T-helper 1 cell treated with Interleukin-12 subunit alpha and Interleukin-12 subunit beta and Interleukin-4 antibody, amounts not matched to agents 30 μg/mL and 1 μg/mL, for 36 hours (primary cell): Measurements from ENCODE around the gene NDC80.
A peak's percentile ranks its signal among the peaks of the same experiment; 100 is the strongest.

Source experiments
- H3K27ac Mint-ChIP-seq: one replicate; pipeline ENCODE4 v1.8.0; 2021; ENCODE audit warnings: mild to moderate bottlenecking, mixed read lengths
- H3K27me3 Mint-ChIP-seq: one replicate; pipeline ENCODE4 v1.8.0; 2021; ENCODE audit warnings: low read depth, mixed read lengths
- H3K36me3 Mint-ChIP-seq: one replicate; pipeline ENCODE4 v1.8.0; 2021; ENCODE audit warnings: low read depth, mixed read lengths
- H3K4me1 Mint-ChIP-seq: one replicate; pipeline ENCODE4 v1.8.0; 2021; ENCODE audit warnings: low read depth, mixed read lengths
- H3K4me3 Mint-ChIP-seq: one replicate; pipeline ENCODE4 v1.8.0; 2021; ENCODE audit warnings: mild to moderate bottlenecking, moderate library complexity, mixed read lengths
- H3K9me3 Mint-ChIP-seq: one replicate; pipeline ENCODE4 v1.8.0; 2021; ENCODE audit warnings: mixed read lengths

Gene NDC80

DNA sequence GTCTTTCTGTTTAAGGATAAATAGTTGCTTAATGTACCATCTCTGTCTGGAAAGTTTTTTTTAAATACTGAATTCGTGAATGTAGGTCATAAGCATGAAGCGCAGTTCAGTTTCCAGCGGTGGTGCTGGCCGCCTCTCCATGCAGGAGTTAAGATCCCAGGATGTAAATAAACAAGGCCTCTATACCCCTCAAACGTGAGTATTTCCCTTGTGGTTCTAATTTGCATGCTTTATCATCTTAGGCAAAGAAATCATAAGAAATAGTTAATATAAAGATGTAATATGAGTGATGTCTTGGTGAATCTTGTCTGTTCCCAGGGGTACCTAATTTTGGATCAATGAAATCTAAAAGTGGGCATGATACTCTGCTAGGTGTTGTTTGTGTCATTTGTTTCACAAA is 1.5 kb downstream of the NDC80 start:
- peaks cover 46% of the 10 kb centered on the region for H3K4me1 Mint-ChIP-seq
- H3K27me3 Mint-ChIP-seq, result no peaks in the 10 kb centered on the region
- peak overlapping the region; percentile 98 for H3K27ac Mint-ChIP-seq
- peaks cover 24% of the 10 kb centered on the region for H3K36me3 Mint-ChIP-seq
- peak overlapping the region; percentile 99 for H3K4me3 Mint-ChIP-seq
- no peaks in the 10 kb centered on the region for H3K9me3 Mint-ChIP-seq

DNA sequence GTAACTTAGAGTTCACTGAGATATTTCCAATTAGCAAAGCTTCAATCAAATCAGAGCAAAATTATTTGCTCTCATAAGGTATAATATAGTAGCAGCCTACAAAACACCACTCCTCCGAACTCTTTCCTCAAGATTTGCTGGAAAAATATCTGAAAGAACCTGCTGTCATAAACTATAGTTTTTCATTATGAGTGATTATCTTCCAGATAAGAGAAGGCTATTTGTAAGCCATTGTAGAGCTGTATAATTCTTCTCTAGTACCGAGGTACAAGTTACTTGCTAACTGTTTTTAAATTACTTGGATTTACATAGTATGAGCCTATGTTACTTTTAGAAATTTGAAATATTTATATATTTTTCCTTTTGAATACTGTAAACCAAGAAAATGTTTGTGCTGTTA is 2.1 kb downstream of the NDC80 start:
- Mint-ChIP-seq H3K27ac (peak overlapping the region; percentile 98), H3K4me1 (peaks cover 49% of the 10 kb centered on the region), H3K36me3 (peaks cover 29% of the 10 kb centered on the region), H3K9me3 (no peaks in the 10 kb centered on the region), H3K4me3 (peak overlapping the region; percentile 99), H3K27me3 (no peaks in the 10 kb centered on the region)

DNA sequence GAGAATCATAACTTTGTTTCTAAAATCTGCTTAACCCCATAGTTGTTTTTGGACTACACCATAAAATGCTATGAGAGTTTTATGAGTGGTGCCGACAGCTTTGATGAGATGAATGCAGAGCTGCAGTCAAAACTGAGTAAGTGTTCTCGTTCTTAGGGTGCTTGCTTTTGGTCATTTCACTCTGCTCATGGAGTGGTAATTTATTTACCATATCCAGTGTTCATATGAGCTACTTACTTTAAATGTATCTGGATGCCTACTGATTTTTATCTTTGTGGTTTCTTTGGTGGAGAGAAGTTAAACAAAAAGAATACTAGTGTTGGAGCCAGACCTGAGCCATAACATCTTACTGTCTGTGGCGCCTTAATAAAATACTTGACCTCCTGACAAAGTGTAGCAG is 16.4 kb downstream of the NDC80 start:
- Mint-ChIP-seq H3K4me1 (peaks cover 37% of the 10 kb centered on the region), H3K4me3 (no peak overlapping the region), H3K27me3 (no peaks in the 10 kb centered on the region), H3K9me3 (no peaks in the 10 kb centered on the region), H3K27ac (peak overlapping the region; percentile 76), H3K36me3 (peaks cover 40% of the 10 kb centered on the region)

DNA sequence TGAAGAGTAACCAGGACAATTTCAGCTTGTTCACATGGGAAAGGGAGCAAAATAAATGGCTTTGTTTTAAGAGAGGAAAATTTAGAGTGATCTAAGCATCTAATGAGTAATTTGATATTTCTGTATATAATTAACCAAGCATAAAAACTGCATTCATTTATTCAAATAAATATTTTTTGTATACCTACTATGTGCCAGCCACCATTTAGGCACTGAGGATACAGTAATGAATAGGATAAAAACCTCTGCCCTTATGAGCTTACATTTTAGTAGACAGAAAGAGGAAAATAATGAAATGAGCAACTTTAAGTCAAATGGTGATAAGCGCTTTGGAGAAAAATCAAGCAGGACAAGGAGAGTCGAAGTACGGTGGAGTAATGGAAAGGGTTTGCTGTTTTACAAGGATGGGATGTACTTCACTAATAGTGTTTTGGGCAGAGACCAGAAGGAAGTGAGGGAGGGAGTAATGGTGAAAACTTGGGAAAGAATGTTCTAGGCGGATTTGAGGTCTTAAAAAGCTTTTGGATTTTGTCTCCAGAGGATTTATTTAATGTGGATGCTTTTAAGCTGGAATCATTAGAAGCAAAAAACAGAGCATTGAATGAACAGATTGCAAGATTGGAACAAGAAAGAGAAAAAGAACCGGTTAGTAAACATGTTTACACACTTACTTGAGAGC is 17.4 kb downstream of the NDC80 start:
- Mint-ChIP-seq H3K4me1 (peaks cover 36% of the 10 kb centered on the region), H3K27ac (peak overlapping the region; percentile 88), H3K36me3 (peaks cover 42% of the 10 kb centered on the region), H3K4me3 (peak overlapping the region; percentile 61), H3K9me3 (no peaks in the 10 kb centered on the region), H3K27me3 (no peaks in the 10 kb centered on the region)

DNA sequence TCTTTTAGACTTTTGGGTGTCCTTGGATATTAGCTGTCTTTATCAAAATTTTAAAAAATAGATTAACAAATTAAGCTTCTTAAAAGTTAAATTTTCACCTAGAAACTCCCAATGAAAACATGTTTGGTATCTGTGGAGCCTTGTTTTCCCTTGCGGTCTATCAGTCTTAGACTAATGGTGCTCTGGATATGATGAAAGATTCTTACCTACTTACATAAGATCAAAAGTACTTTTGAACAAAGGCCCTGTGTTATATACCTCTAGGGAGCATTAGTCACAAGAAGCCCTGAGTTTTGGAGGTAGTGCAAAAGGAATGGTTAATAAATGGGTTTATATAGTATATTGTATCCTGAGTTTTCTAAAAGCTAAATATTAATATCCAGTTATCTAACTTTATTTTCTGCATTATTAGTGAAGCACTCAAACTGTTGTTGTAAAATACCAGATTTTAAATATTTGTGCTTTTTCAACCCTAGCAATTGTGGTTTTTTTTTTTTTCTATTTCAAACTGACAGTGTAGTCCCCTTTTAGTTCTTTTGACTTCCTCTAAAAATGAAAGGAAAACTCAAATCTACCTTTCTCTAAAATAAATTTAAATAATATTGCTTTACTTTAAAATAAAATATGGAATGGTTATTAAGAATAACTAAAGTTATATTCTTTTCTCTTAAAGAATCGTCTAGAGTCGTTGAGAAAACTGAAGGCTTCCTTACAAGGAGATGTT is 18.1 kb downstream of the NDC80 start:
- H3K4me3 Mint-ChIP-seq, result peak overlapping the region; percentile 48

DNA sequence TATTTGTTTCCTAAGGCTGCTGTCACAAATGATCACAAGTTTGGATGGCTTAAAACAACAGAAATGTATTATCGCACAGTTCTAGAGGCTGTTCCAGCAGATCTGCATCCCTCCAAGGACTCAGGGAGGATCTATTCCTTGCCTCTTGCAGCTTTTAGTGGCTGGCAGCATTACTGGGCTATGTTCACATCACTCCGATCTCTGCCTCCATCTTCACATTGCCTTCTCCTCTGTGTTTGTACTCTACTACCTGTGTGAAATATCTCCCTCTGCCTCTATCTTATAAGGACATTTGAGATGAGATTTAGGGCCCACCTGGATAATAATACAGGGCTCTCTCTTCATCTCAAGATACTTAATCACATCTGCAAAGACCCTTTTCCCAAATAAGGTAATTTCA is 18.9 kb downstream of the NDC80 start:
- H3K9me3 Mint-ChIP-seq, result no peaks in the 10 kb centered on the region
- H3K27me3 Mint-ChIP-seq, result no peaks in the 10 kb centered on the region
- H3K27ac Mint-ChIP-seq, result peak overlapping the region; percentile 95
- H3K4me3 Mint-ChIP-seq, result peak overlapping the region; percentile 76
- H3K4me1 Mint-ChIP-seq, result peaks cover 46% of the 10 kb centered on the region
- H3K36me3 Mint-ChIP-seq, result peaks cover 38% of the 10 kb centered on the region

More for the DNA sequence above, 18.1 kb downstream of the NDC80 start:
- Mint-ChIP-seq H3K27me3 (no peaks in the 10 kb centered on the region), H3K4me1 (peaks cover 41% of the 10 kb centered on the region), H3K27ac (peak overlapping the region; percentile 95), H3K36me3 (peaks cover 42% of the 10 kb centered on the region), H3K9me3 (no peaks in the 10 kb centered on the region)

DNA sequence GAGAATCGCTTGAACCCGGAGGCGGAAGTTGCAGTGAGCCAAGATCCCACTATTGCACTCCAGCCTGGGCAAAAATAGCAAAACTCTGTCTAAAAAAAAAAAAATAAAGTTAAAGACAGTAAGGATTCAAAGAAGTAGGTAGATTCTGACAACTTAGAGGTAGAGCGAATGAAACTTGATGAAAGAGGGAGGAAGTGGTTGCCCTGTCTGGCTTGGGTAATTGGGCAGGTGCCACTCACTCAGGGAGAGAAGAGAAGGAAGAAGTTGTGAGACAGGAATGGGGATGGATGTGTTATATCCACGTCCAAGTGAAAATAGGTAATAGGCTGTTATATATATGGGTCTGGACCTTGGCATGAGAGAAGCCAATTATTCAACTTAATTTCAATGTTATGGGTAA is 26.3 kb downstream of the NDC80 start:
- no peaks in the 10 kb centered on the region for H3K27me3 Mint-ChIP-seq
- H3K9me3 Mint-ChIP-seq, result peaks cover 4% of the 10 kb centered on the region
- no peak overlapping the region for H3K27ac Mint-ChIP-seq
- peak overlapping the region; percentile 8 for H3K4me3 Mint-ChIP-seq
- H3K4me1 Mint-ChIP-seq, result peaks cover 32% of the 10 kb centered on the region
- H3K36me3 Mint-ChIP-seq, result peaks cover 37% of the 10 kb centered on the region

DNA sequence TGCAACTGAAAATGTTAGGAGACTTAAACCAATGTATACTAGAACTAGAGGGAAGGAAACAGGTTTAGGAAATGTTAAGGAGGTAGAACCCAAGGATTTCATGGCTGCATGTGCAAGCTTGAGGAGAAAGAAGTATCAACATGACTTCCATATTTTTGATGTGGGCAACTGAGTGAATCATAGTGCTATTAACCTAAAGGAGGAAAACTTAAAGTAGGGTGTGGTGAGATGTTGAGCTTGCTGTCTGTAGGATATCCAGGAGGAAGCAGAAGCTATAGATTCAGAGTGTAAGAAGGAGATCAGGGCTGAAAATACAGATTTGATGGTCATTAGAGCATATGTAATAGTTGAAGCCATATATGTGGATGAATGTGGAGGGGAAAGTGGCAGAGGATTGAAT is 31.5 kb downstream of the NDC80 start:
- peak overlapping the region; percentile 49 for H3K27ac Mint-ChIP-seq
- peaks cover 36% of the 10 kb centered on the region for H3K4me1 Mint-ChIP-seq
- H3K9me3 Mint-ChIP-seq, result no peaks in the 10 kb centered on the region
- peaks cover 20% of the 10 kb centered on the region for H3K36me3 Mint-ChIP-seq
- no peaks in the 10 kb centered on the region for H3K27me3 Mint-ChIP-seq
- no peak overlapping the region for H3K4me3 Mint-ChIP-seq

DNA sequence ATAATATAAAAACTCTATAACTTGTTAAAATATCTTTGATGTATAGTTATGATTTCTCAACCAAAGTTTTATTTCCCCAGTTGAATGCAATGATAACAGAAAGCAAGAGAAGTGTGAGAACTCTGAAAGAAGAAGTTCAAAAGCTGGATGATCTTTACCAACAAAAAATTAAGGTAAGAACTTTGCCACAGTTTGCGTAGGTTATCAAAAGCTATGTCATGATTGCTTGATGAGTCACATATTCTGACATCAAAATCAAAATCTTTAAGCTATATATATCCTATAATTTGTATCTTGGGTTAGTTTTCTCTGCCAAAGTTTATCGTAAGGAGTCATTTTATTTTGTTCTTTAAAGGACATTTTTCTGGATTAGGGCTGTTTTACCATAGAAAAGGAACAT is 35.0 kb downstream of the NDC80 start:
- H3K27ac Mint-ChIP-seq, result peak overlapping the region; percentile 82
- H3K36me3 Mint-ChIP-seq, result peaks cover 27% of the 10 kb centered on the region
- H3K9me3 Mint-ChIP-seq, result no peaks in the 10 kb centered on the region
- peak overlapping the region; percentile 54 for H3K4me3 Mint-ChIP-seq
- no peaks in the 10 kb centered on the region for H3K27me3 Mint-ChIP-seq
- H3K4me1 Mint-ChIP-seq, result peaks cover 47% of the 10 kb centered on the region

DNA sequence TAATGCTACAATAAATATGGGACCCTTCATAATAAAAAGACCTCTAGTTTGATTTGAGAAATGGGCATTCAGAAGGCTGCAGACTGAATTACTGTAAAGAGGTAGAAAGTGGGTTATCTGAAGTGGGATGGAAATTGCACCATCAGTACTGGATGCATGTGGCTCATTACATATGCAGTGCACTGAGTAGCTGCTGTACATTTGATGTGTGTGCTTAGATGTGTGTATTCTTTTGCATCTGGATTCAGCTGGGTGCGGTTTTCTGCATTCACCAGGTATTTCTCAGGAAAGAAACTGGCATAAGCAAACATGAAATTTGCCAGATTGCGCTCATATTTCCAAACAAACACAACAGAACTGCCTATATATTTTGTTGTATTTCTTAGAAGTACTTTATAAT is 38.2 kb downstream of the NDC80 start:
- H3K36me3 Mint-ChIP-seq, result peaks cover 35% of the 10 kb centered on the region
- H3K4me3 Mint-ChIP-seq, result no peak overlapping the region
- no peaks in the 10 kb centered on the region for H3K9me3 Mint-ChIP-seq
- peak overlapping the region; percentile 18 for H3K27ac Mint-ChIP-seq
- H3K4me1 Mint-ChIP-seq, result peaks cover 39% of the 10 kb centered on the region
- H3K27me3 Mint-ChIP-seq, result no peaks in the 10 kb centered on the region

DNA sequence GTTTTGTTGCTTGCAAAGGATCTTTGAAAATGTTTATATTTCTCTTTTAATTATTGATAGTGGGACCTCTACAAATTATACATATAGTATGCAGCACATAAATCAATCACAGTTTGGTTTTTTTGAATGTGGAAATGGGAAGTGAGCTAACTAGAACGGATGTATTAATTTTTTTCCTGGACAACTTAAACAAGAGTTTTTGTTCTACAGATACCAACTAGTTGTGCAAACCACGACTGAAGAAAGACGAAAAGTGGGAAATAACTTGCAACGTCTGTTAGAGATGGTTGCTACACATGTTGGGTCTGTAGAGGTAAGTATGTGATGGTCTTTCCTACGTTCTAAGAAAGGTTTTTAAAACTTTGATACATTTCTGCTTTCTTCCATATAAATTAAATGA is 39.2 kb downstream of the NDC80 start:
- H3K27ac Mint-ChIP-seq, result no peak overlapping the region
- no peaks in the 10 kb centered on the region for H3K27me3 Mint-ChIP-seq
- H3K4me3 Mint-ChIP-seq, result no peak overlapping the region
- H3K4me1 Mint-ChIP-seq, result peaks cover 30% of the 10 kb centered on the region
- H3K9me3 Mint-ChIP-seq, result no peaks in the 10 kb centered on the region
- peaks cover 44% of the 10 kb centered on the region for H3K36me3 Mint-ChIP-seq

DNA sequence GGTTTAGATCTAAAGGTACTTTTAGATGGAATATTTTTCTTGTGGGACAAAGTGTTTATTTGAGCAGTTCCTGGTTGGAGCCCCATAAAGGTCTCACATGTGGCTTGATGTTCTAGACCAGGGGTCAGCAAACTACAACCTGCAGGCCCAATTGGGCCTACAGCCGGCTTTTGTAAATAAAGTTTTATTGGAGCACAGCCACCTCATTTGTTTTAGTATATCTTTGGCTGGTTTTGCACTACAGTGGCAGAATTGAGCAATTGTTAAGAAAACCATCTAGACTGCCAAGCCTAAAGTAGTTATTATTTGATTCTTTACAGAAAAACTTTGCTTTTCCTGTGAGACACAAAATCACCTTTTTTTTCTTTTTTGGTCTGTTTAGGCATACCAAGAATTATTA is 41.6 kb downstream of the NDC80 start:
- Mint-ChIP-seq H3K4me1 (peaks cover 23% of the 10 kb centered on the region), H3K9me3 (no peaks in the 10 kb centered on the region), H3K27ac (no peak overlapping the region), H3K4me3 (no peak overlapping the region), H3K36me3 (peaks cover 56% of the 10 kb centered on the region), H3K27me3 (no peaks in the 10 kb centered on the region)

DNA sequence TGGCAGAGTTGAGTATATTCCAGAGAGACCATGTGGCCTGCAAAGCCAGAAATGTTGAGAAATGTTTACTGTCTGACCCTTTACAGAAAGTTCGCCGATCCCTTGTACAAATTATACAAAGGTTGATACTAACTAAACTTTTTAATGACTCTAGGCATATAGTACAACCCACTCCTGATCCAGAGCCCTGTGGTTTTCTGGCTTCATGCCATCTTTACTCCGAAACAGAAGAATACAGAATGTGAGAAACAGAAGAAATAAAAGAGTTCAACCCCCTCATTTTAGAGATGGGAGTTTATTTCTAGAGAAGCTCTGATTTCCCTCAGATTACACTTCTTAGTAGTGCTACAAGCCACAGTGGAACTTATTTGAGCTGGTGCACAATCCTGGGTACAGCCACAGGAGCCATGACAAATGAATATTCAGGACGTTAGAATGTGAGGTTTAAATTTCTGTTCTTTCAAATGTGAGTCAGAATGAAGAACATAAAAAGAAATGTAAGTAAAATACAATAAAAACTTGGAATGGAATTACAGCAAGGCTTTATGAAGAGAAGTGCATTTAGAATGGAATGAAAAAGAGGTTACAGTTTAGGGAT is 46.1 kb downstream of the NDC80 start:
- Mint-ChIP-seq H3K27ac (no peak overlapping the region), H3K4me1 (no peaks in the 10 kb centered on the region), H3K4me3 (no peak overlapping the region), H3K9me3 (no peaks in the 10 kb centered on the region), H3K27me3 (no peaks in the 10 kb centered on the region), H3K36me3 (peaks cover 34% of the 10 kb centered on the region)

DNA sequence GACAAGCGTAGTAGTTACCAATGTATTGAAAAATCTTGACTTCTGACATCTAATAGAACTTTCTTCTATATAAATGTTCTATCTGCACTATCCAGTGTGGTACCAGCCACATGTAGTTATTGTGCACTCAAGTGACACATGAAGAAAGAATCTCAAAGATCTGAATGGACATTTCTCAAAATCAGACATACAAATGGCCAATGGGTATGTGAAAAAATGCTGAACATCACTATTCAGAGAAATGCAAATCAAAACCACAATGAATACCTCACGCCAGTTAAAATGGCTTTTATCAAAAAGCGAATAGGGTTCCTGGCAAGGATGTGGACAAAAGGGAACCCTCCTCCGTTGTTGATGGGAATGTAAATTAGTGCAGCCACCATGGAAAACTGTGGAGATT is 46.7 kb downstream of the NDC80 start:
- Mint-ChIP-seq H3K4me1 (no peaks in the 10 kb centered on the region), H3K4me3 (no peak overlapping the region), H3K27ac (no peak overlapping the region), H3K9me3 (no peaks in the 10 kb centered on the region), H3K36me3 (peaks cover 30% of the 10 kb centered on the region), H3K27me3 (no peaks in the 10 kb centered on the region)

DNA sequence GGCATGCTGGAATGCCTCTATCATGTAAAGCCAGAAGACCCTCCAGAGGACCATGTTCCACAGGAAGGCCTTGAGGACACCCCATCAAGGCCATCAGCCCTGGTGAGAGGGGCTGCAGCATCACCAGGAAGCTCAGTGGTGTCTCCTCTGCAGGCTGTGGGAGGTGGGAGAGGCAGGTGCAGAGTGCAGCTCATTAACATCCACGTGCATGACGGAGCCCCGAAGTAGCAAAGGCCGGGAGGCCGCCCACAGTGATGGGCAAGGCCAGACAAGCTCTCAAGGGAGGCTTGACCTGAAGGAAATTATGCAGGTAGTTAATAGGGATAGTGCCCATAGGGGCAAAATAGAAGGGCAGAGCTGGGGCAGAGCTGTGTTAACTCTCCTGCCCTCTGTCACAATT is 53.9 kb downstream of the NDC80 start:
- no peak overlapping the region for H3K27ac Mint-ChIP-seq

More for the DNA sequence above, 53.9 kb downstream of the NDC80 start:
- Mint-ChIP-seq H3K9me3 (peaks cover 5% of the 10 kb centered on the region), H3K4me3 (no peak overlapping the region), H3K27me3 (no peaks in the 10 kb centered on the region), H3K4me1 (peaks cover 17% of the 10 kb centered on the region), H3K36me3 (no peaks in the 10 kb centered on the region)
